Spleen (tissue), 11 donors: Measurements from ENCODE around the gene C1QTNF1. TPM values are rescaled to one million over a fixed set of nuclear protein-coding genes. Genes with fewer than 3 reads are reported as not detected.
A peak's percentile ranks its signal among the peaks of the same experiment; 100 is the strongest.

Experiments
- DNase-seq: peaks from one replicate; pipeline ENCODE4 v3.0.0-alpha.2; 2020
- H3K27ac ChIP-seq, 8 donors: fragments of 200-600 bp; sonication (generic) in 7 of 8; 1 replicate in 4 of 8; 2 replicates in 4 of 8; pipeline versions ENCODE4 v1.5.0 to v1.8.0; 2016 to 2021; ENCODE audit warnings: inconsistent platforms in 4 of 8, mild to moderate bottlenecking in 4 of 8, moderate library complexity in 1 of 8
- H3K27me3 ChIP-seq, 7 donors: fragments of 200-600 bp; sonication (generic) in 6 of 7; replicated peaks in 1 of 7; 1 replicate in 4 of 7; 2 replicates in 3 of 7; pipeline versions ENCODE4 v1.5.0 to v1.8.0; 2016 to 2021; ENCODE audit warnings: inconsistent platforms in 3 of 7, mild to moderate bottlenecking in 1 of 7
- H3K36me3 ChIP-seq, 6 donors: fragments of 200-600 bp; sonication (generic) in 5 of 6; 1 replicate in 4 of 6; 2 replicates in 2 of 6; pipeline versions ENCODE4 v1.5.0 to v1.8.0; 2016 to 2021; ENCODE audit warnings: inconsistent platforms in 2 of 6
- H3K4me1 ChIP-seq, 6 donors: fragments of 200-600 bp; sonication (generic) in 5 of 6; 1 replicate in 3 of 6; 2 replicates in 3 of 6; pipeline versions ENCODE4 v1.5.0 to v1.8.0; 2016 to 2021; ENCODE audit warnings: inconsistent platforms in 3 of 6
- H3K4me3 ChIP-seq, 8 donors: fragments of 200-600 bp; sonication (generic) in 7 of 8; 1 replicate in 4 of 8; 2 replicates in 4 of 8; pipeline versions ENCODE4 v1.5.0 to v1.8.0; 2016 to 2021; ENCODE audit warnings: inconsistent platforms in 4 of 8, mild to moderate bottlenecking in 4 of 8, moderate library complexity in 2 of 8
- H3K9me3 ChIP-seq, 8 donors: fragments of 200-600 bp; sonication (generic) in 7 of 8; 1 replicate in 4 of 8; 2 replicates in 4 of 8; pipeline versions ENCODE4 v1.5.0 to v1.8.0; 2016 to 2021; ENCODE audit warnings: inconsistent platforms in 4 of 8
- CTCF ChIP-seq, 11 experiments: fragments of 200-600 bp in 7 of 11; fragments of 450-650 bp in 4 of 11; sonication (generic) in 4 of 11; IDR thresholded peaks in 8 of 11; conservative IDR thresholded peaks in 3 of 11; 1 replicate in 7 of 11; 2 replicates in 4 of 11; pipeline versions ENCODE4 v1.4.0 to v1.8.0; 2016 to 2021; ENCODE audit warnings: antibody characterized with exemption in 11 of 11, inconsistent platforms in 4 of 11, mild to moderate bottlenecking in 1 of 11
- POLR2A ChIP-seq, 3 donors: fragments of 450-650 bp; IDR thresholded peaks; one replicate each; pipeline ENCODE4 v1.5.1; 2017; ENCODE audit warnings: antibody characterized with exemption in 3 of 3, mild to moderate bottlenecking in 1 of 3
- POLR2AphosphoS5 ChIP-seq, 3 donors: sonication (generic); formaldehyde crosslinking; IDR thresholded peaks; one replicate each; pipeline ENCODE4 v1.5.1; 2017; ENCODE audit warnings: antibody characterized with exemption in 3 of 3
- WGBS, 5 donors: extraction: QIAGEN DNeasy Blood & Tissue Kit in 3 of 5; methylation state at CpG; one replicate each; pipeline versions ENCODE4 v1.1.5 to v1.1.7; 2013 to 2018; 5-methylcytosine and 5-hydroxymethylcytosine counted together
- intact Hi-C: fragments of 100-400 bp; cut with DNase I; formaldehyde crosslinking; loops from one replicate; pipeline ENCODE4 v1.15.0; 2023; ENCODE audit warnings: low total_unique reads
- polyA plus RNA-seq, 3 donors: library from polyadenylated mRNA; stranded (reverse); fragments of 200-250 nt; gene quantifications; one replicate each; pipeline ENCODE4 v1.2.1, GENCODE V29; 2013
- total RNA-seq, 7 donors: library from RNA; depleted of rRNA in 3 of 7; stranded (reverse); fragments of >200 nt in 3 of 7; fragmentation: NEBNext Ultra II Directional in 4 of 7; extraction: Animal tissue kit (Norgen Biotek cat#: 25700) in 4 of 7; gene quantifications; one replicate each; pipeline versions ENCODE4 v1.1.0 to v1.2.1, GENCODE V29; 2016 to 2021
- donor health status: healthy with polysubstance abuse.
- donor health status: DM: no; HTN: no; CAD: no; lungs with moderate emphysema.
- donor health status: DM: no; HTN: no; CAD: no.
- donor health status: Bipolar disorder and iron deficiency.
- donor health status: healthy.
- donor health status: DM: no; HTN: no; CAD: no.
- donor health status: DM: yes; HTN: yes; CAD: no.

Gene C1QTNF1
- total and polyA plus RNA-seq, 10 donors = 14.7 to 101 (median 44.4) TPM

- H3K9me3 ChIP-seq = no peaks in the 10 kb centered on the region
- WGBS, 5 donors = 82 to 86% (median 84%) methylated on average over 26 to 33 of the region's 33 CpGs
- peaks cover 0 to 51% (median 15%) of the 10 kb centered on the region in 6 donors for H3K4me1 ChIP-seq
- no peak for DNase-seq
- H3K27ac ChIP-seq = no peak overlapping the region
- peaks cover 0 to 16% (median 0%) of the 10 kb centered on the region in 7 donors for H3K27me3 ChIP-seq
- H3K4me3 ChIP-seq = no peak overlapping the region
- intact Hi-C loops = loop anchor here (2.0 kb wide), 1 partner anchor 306 kb away; no protein-coding TSS in a partner anchor
- TF ChIP-seq CTCF (IDR thresholded peaks at IDR 0.05 in 8 of 11, conservative IDR thresholded peaks at IDR 0.05 in 3 of 11) (no peak), POLR2A (IDR thresholded peaks at IDR 0.05) (no peak), POLR2AphosphoS5 (IDR thresholded peaks at IDR 0.05) (peak in 2 of 3 donors; percentile 18 to 52)
- H3K36me3 ChIP-seq = peaks cover 0 to 74% (median 54%) of the 10 kb centered on the region in 6 donors
Observed at GRCh38 chr17:79086609-79087427, 62.8 kb downstream of the C1QTNF1 start.

- Histone ChIP-seq H3K4me3 (no peak overlapping the region), H3K27ac (no peak overlapping the region), H3K4me1 (peaks cover 0 to 44% (median 12%) of the 10 kb centered on the region in 6 donors), H3K36me3 (peaks cover 0 to 66% (median 46%) of the 10 kb centered on the region in 6 donors), H3K9me3 (no peaks in the 10 kb centered on the region), H3K27me3 (peaks cover 0 to 24% (median 0%) of the 10 kb centered on the region in 7 donors)
- 45 to 67% (median 48%) methylated on average over 6 to 12 of the region's 12 CpGs for WGBS, 5 donors
- DNase-seq = peak; percentile 92
- intact Hi-C loops = loop anchor here (2.0 kb wide), 1 partner anchor 305 kb away; no protein-coding TSS in a partner anchor
- TF ChIP-seq POLR2AphosphoS5 (IDR thresholded peaks at IDR 0.05) = peak in 2 of 3 donors; percentile 34 to 41
- TF ChIP-seq CTCF (IDR thresholded peaks at IDR 0.05 in 8 of 11, conservative IDR thresholded peaks at IDR 0.05 in 3 of 11) = peak; percentile 75 to 97 (median 89)
- TF ChIP-seq POLR2A (IDR thresholded peaks at IDR 0.05) = no peak
Observed at GRCh38 chr17:79087428-79088143, 63.6 kb downstream of the C1QTNF1 start.

- Histone ChIP-seq H3K4me3 (no peak overlapping the region), H3K36me3 (peaks cover 0 to 58% (median 39%) of the 10 kb centered on the region in 6 donors), H3K4me1 (peaks cover 0 to 41% (median 8%) of the 10 kb centered on the region in 6 donors), H3K9me3 (no peaks in the 10 kb centered on the region), H3K27ac (no peak overlapping the region), H3K27me3 (peaks cover 0 to 32% (median 8%) of the 10 kb centered on the region in 7 donors)
- WGBS, 5 donors = 87 to 95% (median 92%) methylated on average over 23 to 26 of the region's 26 CpGs
- TF ChIP-seq POLR2A (IDR thresholded peaks at IDR 0.05) (no peak), POLR2AphosphoS5 (IDR thresholded peaks at IDR 0.05) (no peak), CTCF (IDR thresholded peaks at IDR 0.05 in 8 of 11, conservative IDR thresholded peaks at IDR 0.05 in 3 of 11) (no peak)
- intact Hi-C loops = no loop called here
- no peak for DNase-seq
Observed at GRCh38 chr17:79088247-79088996, 64.5 kb downstream of the C1QTNF1 start.
